Motor neuron (in vitro differentiated cells): Measurements from ENCODE around the gene CLEC10A. TPM values are rescaled to one million over a fixed set of nuclear protein-coding genes. Genes with fewer than 3 reads are reported as not detected.

Experiments used
- ATAC-seq, 8 experiments: fragments of 200-7000 bp; cut with Tn5 transposase; replicated peaks in 6 of 8; 2 replicates each; pipeline ENCODE4 v1.8.0; 2021; ENCODE audit warnings: mild to moderate bottlenecking in 8 of 8, moderate library complexity in 8 of 8
- H3K27ac ChIP-seq, 2 donors: fragments of 250-450 bp; sonication (Bioruptor Pico); 2 replicates each; pipeline ENCODE4 v1.9.0; 2021; ENCODE audit warnings: antibody characterized with exemption in 2 of 2, mild to moderate bottlenecking in 2 of 2, moderate library complexity in 1 of 2
- H3K4me1 ChIP-seq, 2 donors: fragments of 250-450 bp; sonication (Bioruptor Pico); replicated peaks in 1 of 2; 2 replicates each; pipeline ENCODE4 v1.6.1; 2021; ENCODE audit warnings: antibody characterized with exemption in 2 of 2, mild to moderate bottlenecking in 2 of 2, moderate library complexity in 1 of 2
- H3K4me3 ChIP-seq, 5 donors: fragments of 250-450 bp; sonication (Bioruptor Pico); 2 replicates each; pipeline ENCODE4 v1.9.0; 2021; ENCODE audit warnings: antibody characterized with exemption in 5 of 5, mild to moderate bottlenecking in 5 of 5, moderate library complexity in 4 of 5
- WGBS, 10 experiments: fragments of 450-650 bp; shearing (Covaris generic); methylation state at CpG; one replicate each; pipeline ENCODE4 v1.0.0; 2022; 5-methylcytosine and 5-hydroxymethylcytosine counted together
- in situ Hi-C, 9 experiments: fragments of 400-800 bp; cut with MboI; loops; one replicate each; pipeline ENCODE4 v1.15.0; 2021; ENCODE audit warnings: low sequenced_read_pairs in 9 of 9, low pct_unique_long_range_greater_than_20kb in 2 of 9; ENCODE audit not compliant: unreplicated experiment in 9 of 9
- total RNA-seq, 8 experiments: library from RNA; unstranded; fragments of 300-600 nt; gene quantifications; 2 replicates each; pipeline versions ENCODE4 v1.2.3 to v1.2.4, GENCODE V29; 2022

Gene CLEC10A
- total RNA-seq, 8 experiments from 2014 or later, result 0.09 to 0.38 (median 0.36) TPM; not detected in 5

DNA sequence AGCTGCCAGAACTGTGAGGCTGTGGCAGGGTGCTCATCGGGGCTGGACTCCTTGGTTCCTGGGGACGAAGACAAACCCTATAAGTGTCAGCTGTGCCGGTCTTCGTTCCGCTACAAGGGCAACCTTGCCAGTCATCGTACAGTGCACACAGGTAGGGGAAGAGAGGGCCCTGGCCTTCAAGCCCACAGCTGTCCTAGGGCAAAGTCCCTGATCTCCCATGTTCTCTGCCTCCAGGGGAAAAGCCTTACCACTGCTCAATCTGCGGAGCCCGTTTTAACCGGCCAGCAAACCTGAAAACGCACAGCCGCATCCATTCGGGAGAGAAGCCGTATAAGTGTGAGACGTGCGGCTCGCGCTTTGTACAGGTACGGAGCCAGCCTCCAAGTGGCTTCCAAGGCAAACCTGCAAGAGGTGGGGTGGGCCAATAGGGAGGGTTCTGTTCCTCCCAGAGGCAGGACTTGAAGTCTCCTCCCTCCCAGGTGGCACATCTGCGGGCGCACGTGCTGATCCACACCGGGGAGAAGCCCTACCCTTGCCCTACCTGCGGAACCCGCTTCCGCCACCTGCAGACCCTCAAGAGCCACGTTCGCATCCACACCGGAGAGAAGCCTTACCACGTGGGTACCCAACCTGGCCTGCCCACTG lies 53.5 kb downstream of the CLEC10A start:
- 56 to 100% (median 100%) methylated on average over 1 to 5 of the region's 29 CpGs; no CpG with 5 or more reads in 5 of the 10 experiments for whole genome bisulfite sequencing, 10 experiments
- in situ Hi-C loops, result loop anchor here in 5 of 9 experiments (25.0 kb wide), 4 partner anchors 111 to 536 kb away; partner anchors contain the start of genes SENP3 (in 1 of the 5), SLC2A4 (in 1 of the 5), TNFSF13 (in 1 of the 5) and YBX2 (in 1 of the 5)
- ATAC-seq, result no peak

DNA sequence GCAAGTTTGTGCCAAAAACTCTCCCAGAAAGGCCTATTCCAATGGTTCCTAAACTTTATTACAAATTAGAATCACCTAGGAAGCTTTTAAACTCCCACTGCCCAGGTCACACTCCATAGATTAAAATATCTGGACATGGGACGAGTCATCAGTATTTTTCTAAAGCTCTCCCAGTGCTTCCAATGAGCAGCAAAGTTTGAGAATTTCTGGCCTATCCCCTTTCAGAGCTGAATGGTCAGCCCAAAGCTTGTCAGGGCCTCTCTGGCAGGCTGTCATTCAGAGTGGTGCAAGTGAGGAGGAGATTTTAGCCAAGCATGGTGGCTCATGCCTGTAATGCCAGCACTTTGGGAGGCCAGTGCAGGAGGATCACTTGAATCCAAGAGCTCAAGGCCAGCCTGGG lies 54.8 kb downstream of the CLEC10A start:
- H3K4me3 ChIP-seq, result no peak overlapping the region
- H3K4me1 ChIP-seq, result peaks cover 0 to 3% of the 10 kb centered on the region in 2 donors
- in situ Hi-C loops, result loop anchor here in 5 of 9 experiments (25.0 kb wide), 4 partner anchors 112 to 537 kb away; partner anchors contain the start of genes SENP3 (in 1 of the 5), SLC2A4 (in 1 of the 5), TNFSF13 (in 1 of the 5) and YBX2 (in 1 of the 5)
- WGBS, 10 experiments, result 40 to 83% (median 63%) methylated on average over 1 of the region's 1 CpG; no CpG with 5 or more reads in 7 of the 10 experiments
- H3K27ac ChIP-seq, result no peak overlapping the region
- no peak for ATAC-seq

More for the DNA sequence above, 53.5 kb downstream of the CLEC10A start:
- H3K4me3 ChIP-seq, result no peak overlapping the region
- no peak overlapping the region for H3K27ac ChIP-seq
- H3K4me1 ChIP-seq, result peaks cover 0 to 3% of the 10 kb centered on the region in 2 donors

Other genes with a start within 250 kb of the CLEC10A start
- gene TEKT1, start 248.5 kb downstream of the CLEC10A start, total RNA-seq, result 10 to 100 TPM in 1 of 8 experiments, under 1 TPM in 4, not detected in 3; 0.05 to 17.0 (median 0.17) TPM
- gene ALOX12, start 84.2 kb downstream of the CLEC10A start, total RNA-seq, result 1 to 10 TPM in 2 of 8 experiments, under 1 TPM in 4, not detected in 2; 0.23 to 1.6 (median 0.37) TPM
- 100 to 1,000 TPM; 127 to 314 (median 229) TPM for gene RNASEK, start 67.6 kb downstream of the CLEC10A start, total RNA-seq
- 1 to 10 TPM in 1 of 8 experiments, under 1 TPM in 6, not detected in 1; 0.05 to 1.5 (median 0.58) TPM for gene BCL6B, start 57.2 kb downstream of the CLEC10A start, total RNA-seq
- gene SLC16A13, start 44.2 kb downstream of the CLEC10A start, total RNA-seq, result 1 to 10 TPM in 5 of 8 experiments, under 1 TPM in 3; 0.61 to 2.7 (median 1.1) TPM
- gene SLC16A11, start 36.2 kb downstream of the CLEC10A start, total RNA-seq, result 1 to 10 TPM in 2 of 8 experiments, under 1 TPM in 6; 0.17 to 1.9 (median 0.34) TPM
- gene ASGR2, start 34.6 kb upstream of the CLEC10A start, total RNA-seq, result under 1 TPM in 3 of 8 experiments, not detected in 5; 0.11 to 0.51 (median 0.49) TPM
- 10 to 100 TPM in 4 of 8 experiments, 1 to 10 TPM in 4; 1.4 to 26.7 (median 10.1) TPM for gene ASGR1, start 99.1 kb upstream of the CLEC10A start, total RNA-seq
- 10 to 100 TPM in 7 of 8 experiments, 1 to 10 TPM in 1; 5.6 to 91.4 (median 42.6) TPM for gene DLG4, start 139.6 kb upstream of the CLEC10A start, total RNA-seq
- gene ACADVL, start 139.7 kb upstream of the CLEC10A start, total RNA-seq, result 100 to 1,000 TPM in 7 of 8 experiments, 10 to 100 TPM in 1; 77.7 to 513 (median 215) TPM
- gene DVL2, start 154.3 kb upstream of the CLEC10A start, total RNA-seq, result 10 to 100 TPM; 31.3 to 63.1 (median 40.6) TPM
- gene PHF23, start 159.2 kb upstream of the CLEC10A start, total RNA-seq, result 10 to 100 TPM; 25.2 to 63.1 (median 49.4) TPM
- gene GABARAP, start 162.2 kb upstream of the CLEC10A start, total RNA-seq, result 100 to 1,000 TPM; 336 to 734 (median 573) TPM
- gene CTDNEP1, start 171.5 kb upstream of the CLEC10A start, total RNA-seq, result 10 to 100 TPM; 36.5 to 94.1 (median 56.7) TPM
- 10 to 100 TPM; 30.5 to 62.7 (median 51.5) TPM for gene ELP5, start 172.0 kb upstream of the CLEC10A start, total RNA-seq
- 1 to 10 TPM in 4 of 8 experiments, under 1 TPM in 4; 0.32 to 3.7 (median 0.99) TPM for gene CLDN7, start 182.2 kb upstream of the CLEC10A start, total RNA-seq
- gene SLC2A4, start 201.5 kb upstream of the CLEC10A start, total RNA-seq, result 1 to 10 TPM in 1 of 8 experiments, under 1 TPM in 7; 0.20 to 1.4 (median 0.38) TPM
- 1 to 10 TPM in 3 of 8 experiments, under 1 TPM in 5; 0.09 to 2.4 (median 0.51) TPM for gene YBX2, start 214.4 kb upstream of the CLEC10A start, total RNA-seq
- 100 to 1,000 TPM; 104 to 785 (median 231) TPM for gene EIF5A, start 227.4 kb upstream of the CLEC10A start, total RNA-seq
- 10 to 100 TPM; 35.1 to 61.1 (median 52.0) TPM for gene GPS2, start 235.1 kb upstream of the CLEC10A start, total RNA-seq
- gene NEURL4, start 249.1 kb upstream of the CLEC10A start, total RNA-seq, result 10 to 100 TPM; 11.4 to 44.6 (median 27.1) TPM